ENCODE measurements around the gene DNAJC8.

DNAJC8 gene

DNA sequence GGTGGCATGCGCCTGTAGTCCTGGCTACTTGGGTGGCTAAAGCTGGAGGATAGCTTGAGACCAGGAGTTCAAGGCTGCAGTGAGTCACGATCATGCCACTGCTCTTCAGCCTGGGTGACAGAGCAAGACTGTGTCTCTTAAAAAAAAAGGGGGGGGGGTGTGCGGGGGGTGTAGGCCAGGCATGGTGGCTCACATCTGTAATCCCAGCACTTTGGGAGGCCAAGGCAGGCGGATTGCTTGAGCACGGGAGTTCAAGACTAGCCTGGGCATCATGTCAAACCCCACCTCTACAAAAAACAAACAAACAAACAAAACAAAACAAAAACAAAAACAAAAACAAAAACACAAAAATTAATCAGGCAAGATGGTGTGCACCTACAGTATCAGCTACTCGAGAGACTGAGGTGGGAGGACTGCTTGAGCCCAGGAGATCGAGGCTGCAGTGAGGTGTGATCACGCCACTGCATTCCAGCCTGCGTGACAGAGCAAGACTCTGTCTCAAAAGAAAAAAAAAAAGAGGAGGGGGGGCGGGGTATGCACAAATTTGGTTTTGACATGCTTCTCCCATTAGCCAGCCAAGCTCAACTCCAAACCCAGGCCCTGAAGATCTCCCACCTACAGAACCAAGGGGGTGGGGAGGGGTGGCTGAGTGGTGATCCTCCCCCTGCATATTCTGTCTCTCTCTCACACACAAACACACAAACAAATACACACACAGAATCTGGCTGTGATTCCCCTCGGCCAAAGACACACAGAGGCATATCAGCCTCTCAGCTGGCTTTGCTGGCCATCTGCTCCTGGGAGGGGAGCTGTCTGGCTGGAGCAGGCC, 59.5 kb downstream of the DNAJC8 start:
- no peak for DNase-seq (ENCODE audit: low read depth in 2 of 2, low spot score in 1 of 2)

DNA sequence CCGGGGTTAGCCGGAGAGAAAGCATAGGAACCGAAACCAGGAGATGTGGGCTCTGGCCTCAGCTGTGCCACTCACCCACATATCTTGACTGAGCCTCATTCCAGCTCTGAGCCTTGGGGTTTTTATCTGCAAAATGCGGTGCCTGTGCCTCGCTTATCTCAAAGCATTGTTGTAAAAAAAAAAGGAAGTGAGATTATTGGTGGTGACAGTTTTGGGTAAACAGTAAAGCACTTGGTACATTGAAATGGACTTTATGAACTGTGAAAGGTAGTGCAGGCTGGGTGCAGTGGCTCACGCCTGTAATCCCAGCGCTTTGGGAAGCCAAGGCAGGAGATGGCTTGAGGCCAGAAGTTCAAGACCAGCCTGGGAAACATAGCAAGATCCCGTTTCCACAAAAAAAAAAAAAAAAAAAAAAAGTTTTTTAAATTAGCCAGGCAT, 60.1 kb downstream of the DNAJC8 start:
- DNase-seq (ENCODE audit: low read depth in 2 of 2, low spot score in 1 of 2), result no peak

DNA sequence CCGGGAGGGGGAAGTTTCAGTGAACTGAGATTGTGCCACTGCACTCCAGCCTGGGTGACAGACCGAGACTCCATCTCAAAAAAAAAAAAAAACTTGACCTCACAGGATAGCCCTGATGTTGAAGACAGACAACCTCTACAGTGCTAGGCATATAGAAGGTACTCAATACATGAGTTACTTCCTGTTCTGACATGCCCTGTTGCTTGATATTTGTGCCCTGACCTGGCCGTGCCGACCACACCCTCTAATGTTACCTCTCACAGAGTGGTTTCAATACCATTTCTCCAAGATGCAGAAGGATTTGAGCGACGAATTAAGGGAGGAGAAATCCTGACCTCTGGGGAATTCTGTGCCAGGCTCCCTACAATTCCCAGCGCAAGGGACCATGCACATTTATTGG, 61.6 kb downstream of the DNAJC8 start:
- no peak for DNase-seq (ENCODE audit: low read depth in 2 of 2, low spot score in 1 of 2)

DNA sequence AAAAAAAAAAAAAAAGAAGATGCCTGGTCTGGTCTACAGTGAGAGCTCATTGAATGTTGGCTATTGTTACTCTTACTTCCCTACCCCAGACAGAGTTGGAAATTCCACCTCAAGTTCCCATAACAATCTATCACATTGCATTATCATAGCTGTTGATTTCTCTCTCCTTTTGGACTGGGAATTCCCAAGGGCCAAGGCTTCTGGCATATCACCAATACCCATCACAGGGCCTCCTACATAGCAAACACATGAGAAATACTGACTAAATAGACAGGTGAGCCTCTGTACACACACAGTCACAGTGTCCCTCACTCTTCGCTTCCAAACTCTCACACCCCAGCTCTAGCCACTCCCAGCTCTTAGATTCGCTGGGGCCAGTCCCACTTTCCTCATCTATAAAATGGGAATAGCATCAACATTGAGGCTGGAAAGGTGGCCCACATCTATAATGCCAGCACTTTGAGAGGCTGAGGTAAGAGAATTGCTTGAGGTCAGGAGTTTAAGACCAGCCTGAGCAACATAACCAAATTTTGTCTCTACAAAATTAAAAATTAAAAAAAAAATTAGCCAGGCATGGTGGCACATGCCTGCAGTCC, 62.7 kb downstream of the DNAJC8 start:
- DNase-seq (ENCODE audit: low read depth in 2 of 2, low spot score in 1 of 2), result no peak

DNA sequence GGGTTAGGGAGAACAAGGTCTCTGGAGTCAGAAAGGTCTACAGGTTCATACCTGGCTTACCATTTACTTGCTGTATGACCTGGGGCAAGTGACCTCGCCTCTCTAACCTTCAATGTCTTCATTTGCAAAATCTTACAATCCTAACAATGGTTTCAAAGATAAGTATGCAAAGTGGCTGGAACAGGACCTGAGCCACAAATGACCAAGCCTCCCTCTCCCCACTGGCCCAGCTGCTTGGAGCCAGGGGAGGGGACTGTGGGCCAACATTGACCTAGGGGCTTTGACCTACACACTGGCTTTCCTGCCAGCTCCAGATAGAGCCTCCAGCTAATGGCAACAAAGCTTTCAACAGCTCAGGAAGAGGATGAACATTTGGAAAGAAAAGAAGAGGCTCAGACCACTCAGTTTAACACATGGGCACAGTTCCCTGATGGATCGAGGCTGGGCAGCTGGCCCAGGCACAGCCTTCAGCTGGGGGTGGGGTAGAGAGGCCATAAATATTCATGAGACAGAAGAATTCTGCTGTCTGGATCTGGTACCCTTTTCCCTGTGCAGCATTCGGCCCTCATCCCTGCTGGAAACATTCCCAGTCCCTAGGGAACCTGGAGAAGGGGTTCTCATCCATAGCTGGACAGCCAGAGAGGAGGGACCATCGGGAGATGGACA, 69.2 kb downstream of the DNAJC8 start:
- no peak for DNase-seq (ENCODE audit: low read depth in 2 of 2, low spot score in 1 of 2)

DNA sequence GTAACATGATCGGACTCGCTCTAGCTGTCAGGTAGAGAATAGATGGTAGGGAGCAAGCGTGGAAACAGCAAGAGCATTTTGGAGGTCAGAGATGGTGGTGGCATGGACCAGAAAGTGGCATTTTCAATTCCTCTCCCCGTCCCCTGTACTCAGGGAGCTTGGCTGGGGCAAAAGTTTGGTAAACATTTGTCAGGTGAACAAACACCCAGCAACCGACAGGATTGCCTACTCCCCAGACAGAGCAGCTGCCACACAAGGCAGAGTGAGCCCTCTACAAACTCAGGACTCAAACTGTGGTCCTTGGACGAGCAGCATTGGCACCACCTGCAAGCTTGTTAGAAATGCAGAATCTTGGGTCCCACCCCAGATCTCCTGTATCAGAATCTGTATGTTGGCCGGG, 70.7 kb downstream of the DNAJC8 start:
- DNase-seq (ENCODE audit: low read depth in 2 of 2, low spot score in 1 of 2), result no peak

DNA sequence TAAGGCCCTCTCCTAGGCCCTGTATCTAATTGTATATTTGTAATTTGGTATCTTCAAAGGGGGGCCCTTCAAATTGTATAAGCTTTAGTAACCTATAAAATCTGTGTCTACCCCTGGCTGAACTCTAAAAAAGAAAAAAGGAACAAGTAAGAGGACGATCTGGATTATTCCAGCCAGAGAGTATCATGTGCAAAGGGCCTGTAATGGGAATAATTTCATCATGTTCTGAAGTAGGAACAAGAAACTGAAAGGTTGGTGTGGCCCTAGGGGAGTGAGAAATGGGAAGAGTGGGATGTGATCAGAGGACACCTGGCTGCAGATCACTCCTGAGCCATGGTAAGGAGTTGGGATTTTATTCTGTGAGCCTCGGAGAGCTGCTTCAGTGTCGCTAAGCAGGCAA, 71.1 kb downstream of the DNAJC8 start:
- DNase-seq (ENCODE audit: low read depth in 2 of 2, low spot score in 1 of 2), result no peak

DNA sequence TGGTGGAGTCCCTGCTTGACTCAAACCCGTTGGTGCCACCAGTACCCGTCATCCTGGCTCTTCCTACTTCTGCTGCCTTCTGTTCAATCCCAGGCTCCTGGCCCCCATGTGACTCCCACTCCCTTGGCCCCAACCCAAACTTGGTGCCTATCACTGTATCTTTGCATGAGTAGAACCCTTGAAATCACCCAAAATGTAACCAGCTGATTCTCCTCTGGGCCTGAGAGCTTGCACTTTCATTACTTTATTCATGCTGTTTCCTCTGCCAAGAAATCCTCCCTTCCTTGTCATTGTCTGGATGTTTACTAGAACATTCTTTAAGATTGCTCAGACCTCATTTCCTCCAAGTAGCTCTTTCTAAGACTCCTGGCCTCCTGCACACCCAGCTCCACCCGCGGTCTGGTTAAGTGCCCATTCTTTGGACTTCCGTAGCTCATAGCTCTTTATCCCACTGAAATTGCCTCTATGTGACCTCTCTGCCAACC, 72.0 kb downstream of the DNAJC8 start:
- DNase-seq (ENCODE audit: low read depth in 2 of 2, low spot score in 1 of 2), result no peak

DNA sequence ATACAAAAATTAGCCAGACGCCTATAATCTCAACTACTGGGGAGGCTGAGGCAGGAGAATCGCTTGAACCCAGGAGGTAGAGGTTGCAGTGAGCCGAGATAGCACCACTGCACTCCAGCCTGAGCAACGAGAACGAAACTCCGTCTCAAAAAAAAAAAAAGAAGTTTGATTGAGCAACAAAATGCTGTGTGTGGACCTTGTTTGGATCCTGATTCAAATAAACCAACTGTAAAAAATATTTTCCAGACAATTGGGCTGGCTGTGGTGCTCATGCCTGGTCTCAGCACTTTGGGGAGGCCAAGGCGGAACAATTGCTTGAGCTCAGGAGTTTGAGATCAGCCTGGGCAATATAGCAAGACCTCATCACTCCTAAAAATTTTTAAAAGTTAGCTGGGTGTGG, 73.1 kb downstream of the DNAJC8 start:
- no peak for DNase-seq (ENCODE audit: low read depth in 2 of 2, low spot score in 1 of 2)

DNA sequence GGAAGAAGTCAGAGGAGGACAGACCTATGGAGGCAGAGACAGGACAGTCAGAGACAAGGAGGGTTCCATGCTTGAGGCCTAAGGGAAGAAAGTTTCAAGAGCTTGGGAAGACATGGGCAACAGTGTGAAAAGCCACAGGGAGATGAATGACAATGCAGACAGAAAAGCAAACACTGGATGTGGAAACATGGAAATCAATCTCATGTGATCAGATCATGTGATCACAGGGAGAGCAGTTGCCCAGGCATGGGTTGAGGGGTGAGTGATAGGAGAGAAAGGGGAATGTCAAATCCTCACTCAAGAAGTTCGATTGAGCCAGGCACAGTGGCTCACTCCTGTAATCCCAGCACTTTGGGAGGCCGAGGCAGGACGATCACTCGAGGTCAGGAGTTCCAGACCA, 73.6 kb downstream of the DNAJC8 start:
- no peak for DNase-seq (ENCODE audit: low read depth in 2 of 2, low spot score in 1 of 2)

DNA sequence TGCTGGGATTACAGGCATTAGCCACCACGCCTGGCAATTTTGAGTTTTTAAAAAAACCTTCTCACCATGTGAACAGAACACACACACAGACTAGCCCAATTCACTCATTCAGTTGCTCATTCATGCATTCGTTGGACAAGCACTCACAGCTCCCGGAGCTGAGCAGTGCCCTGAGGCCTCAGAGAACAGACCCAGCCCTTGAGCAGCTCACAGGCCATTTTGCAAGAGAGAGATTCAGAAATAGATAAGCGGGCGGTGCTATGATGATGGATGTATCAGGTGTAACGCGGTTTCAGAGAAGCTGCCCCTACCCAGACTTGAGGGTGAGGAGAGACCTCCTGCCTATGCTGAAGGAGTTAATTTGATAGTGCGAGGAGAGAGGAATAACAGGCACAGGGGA, 74.9 kb downstream of the DNAJC8 start:
- DNase-seq (ENCODE audit: low read depth in 2 of 2, low spot score in 1 of 2), result no peak

DNA sequence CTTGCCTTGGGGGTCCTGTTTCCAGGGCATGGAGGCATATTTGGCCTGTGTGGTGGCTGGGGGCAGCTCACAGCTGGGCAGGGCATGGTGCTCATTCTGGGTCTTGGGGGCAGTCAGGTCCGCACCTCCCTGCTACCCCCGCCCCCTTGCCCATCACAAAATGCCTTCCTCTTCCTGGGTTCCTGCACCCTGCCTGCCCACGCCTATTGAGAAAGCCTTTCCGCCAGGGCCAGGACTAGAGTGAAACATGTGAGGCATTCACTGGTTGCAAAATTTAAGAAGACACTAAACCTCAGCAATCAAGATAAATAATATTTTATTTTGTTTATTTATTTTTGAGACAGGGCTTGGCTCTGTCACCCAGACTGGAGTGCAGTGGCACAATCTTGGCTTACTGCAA, 76.0 kb downstream of the DNAJC8 start:
- DNase-seq (ENCODE audit: low read depth in 2 of 2, low spot score in 1 of 2), result no peak

DNA sequence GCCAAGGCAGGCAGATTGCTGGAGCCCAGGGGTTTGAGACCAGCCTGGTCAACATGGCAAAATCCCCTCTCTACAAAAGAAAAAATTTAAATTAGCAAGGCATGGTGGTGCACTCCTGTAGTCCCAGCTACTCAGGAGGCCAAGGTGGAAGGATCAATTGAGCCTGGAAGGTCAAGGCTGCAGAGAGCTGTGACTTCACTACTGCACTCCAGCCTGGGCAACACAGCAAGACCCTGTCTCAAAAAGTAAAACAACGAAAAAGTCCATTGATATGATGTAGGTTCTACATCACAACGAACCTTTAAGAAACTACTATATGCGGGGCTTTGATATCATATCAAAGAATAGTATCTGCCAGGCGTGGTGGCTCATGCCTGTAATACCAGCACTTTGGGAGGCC, 77.2 kb downstream of the DNAJC8 start:
- no peak for DNase-seq (ENCODE audit: low read depth in 2 of 2, low spot score in 1 of 2)

DNA sequence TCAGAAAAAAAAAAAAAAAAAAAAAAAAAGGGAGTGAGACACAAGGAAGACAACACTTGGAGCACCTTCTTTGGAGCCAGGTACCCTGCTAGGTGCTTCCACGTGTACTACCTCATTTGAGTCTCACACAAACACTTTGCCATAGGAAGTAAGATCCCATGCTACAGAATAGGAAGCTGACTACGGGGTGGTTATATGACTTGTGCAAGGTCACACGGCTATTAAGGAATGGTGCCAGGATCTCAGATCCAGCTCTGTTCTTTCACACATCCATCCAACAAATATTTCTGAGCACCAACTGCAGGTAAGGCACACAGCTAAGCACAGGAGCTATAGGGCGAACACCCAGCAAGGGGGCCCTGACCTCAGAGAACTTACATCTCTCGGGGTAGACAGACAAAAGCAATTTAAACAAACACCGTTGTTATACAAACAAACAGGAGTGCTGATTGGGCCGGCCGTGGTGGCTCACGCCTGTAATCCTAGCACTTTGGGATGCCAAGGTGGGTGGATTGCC, 78.7 kb downstream of the DNAJC8 start:
- no peak for DNase-seq (ENCODE audit: low read depth in 2 of 2, low spot score in 1 of 2)
